GM12878 (cell line): Measurements from ENCODE around the gene COG7. TPM values are rescaled to one million over a fixed set of nuclear protein-coding genes. Genes with fewer than 3 reads are reported as not detected.

Experiments used
- ATAC-seq: fragments of 200-7000 bp; cut with Tn5 transposase; 3 replicates; pipeline ENCODE4 v1.9.1; 2020; ENCODE audit warnings: mild to moderate bottlenecking, moderate library complexity
- BruUV-seq: library from RNA; stranded (reverse); fragments of 400-500 nt; replicated peaks from 2 replicates; lab custom pipeline; 2021; lab: Mats Ljungman, UMichigan
- CTCF ChIA-PET: fragments of 300-600 bp; sonication (Branson Sonifier 250); formaldehyde crosslinking; extraction: SDS; loops from one replicate; lab custom pipeline; 2021; ENCODE audit warnings: inconsistent platforms; lab: Yijun Ruan, JAX
- POLR2A ChIA-PET: fragments of 350-600 bp; formaldehyde crosslinking; extraction: SDS; loops from one replicate; lab custom pipeline; 2021; ENCODE audit warnings: inconsistent platforms; lab: Charles Lee
- RAD21 ChIA-PET: fragments of 300-600 bp; sonication (Branson Sonifier 250); formaldehyde crosslinking; loops from one replicate; lab custom pipeline; 2023; ENCODE audit warnings: antibody characterized with exemption; ENCODE audit not compliant: unreplicated experiment; lab: Charles Lee
- SMC1A ChIA-PET: fragments of 300-600 bp; sonication (Branson Sonifier 250); formaldehyde crosslinking; loops from one replicate; lab custom pipeline; 2023; ENCODE audit not compliant: unreplicated experiment, uncharacterized antibody; lab: Charles Lee
- DNase-seq: peaks from one replicate; pipeline ENCODE4 v3.0.0-alpha.2; 2011; ENCODE audit warnings: low read depth, low spot score
- FAIRE-seq: peaks from 3 replicates; lab custom pipeline; 2011; peaks lifted over from hg19 to GRCh38; lab: Jason Lieb, UNC
- H2AFZ ChIP-seq: 2 replicates; pipeline ENCODE4 v1.6.0; 2011; ENCODE audit warnings: low read depth, low read length, control low read depth; ENCODE audit not compliant: control insufficient read depth
- H3K27ac ChIP-seq: 2 replicates; pipeline ENCODE4 v1.5.1; 2011; ENCODE audit warnings: control low read depth; ENCODE audit not compliant: control insufficient read depth, insufficient read depth
- H3K27me3 ChIP-seq, 2 experiments: replicated peaks in 1 of 2; 2 replicates each; pipeline versions ENCODE4 v1.6.0 to v1.6.1; 2011; ENCODE audit warnings: low read length in 1 of 2; ENCODE audit not compliant: control insufficient read depth in 2 of 2, insufficient read depth in 2 of 2
- H3K36me3 ChIP-seq, 2 experiments: 2 replicates each; pipeline ENCODE4 v1.5.1; 2011; ENCODE audit warnings: low read length in 1 of 2; ENCODE audit not compliant: control insufficient read depth in 2 of 2, insufficient read depth in 2 of 2
- H3K4me1 ChIP-seq: 2 replicates; pipeline ENCODE4 v1.6.1; 2011; ENCODE audit warnings: mild to moderate bottlenecking, low read length, moderate library complexity, mixed read lengths; ENCODE audit not compliant: control insufficient read depth, insufficient read depth
- H3K4me2 ChIP-seq: 2 replicates; pipeline ENCODE4 v1.6.0; 2011; ENCODE audit warnings: control low read depth; ENCODE audit not compliant: control insufficient read depth, insufficient read depth
- H3K4me3 ChIP-seq: fragments of 200-600 bp; sonication (generic); 2 replicates; pipeline ENCODE4 v1.5.1; 2016
- H3K79me2 ChIP-seq: 2 replicates; pipeline ENCODE4 v1.6.0; 2011; ENCODE audit warnings: low read length; ENCODE audit not compliant: control insufficient read depth, insufficient read depth
- H3K9ac ChIP-seq: 2 replicates; pipeline ENCODE4 v1.8.0; 2011; ENCODE audit warnings: low read length, control low read depth, mixed read lengths; ENCODE audit not compliant: control insufficient read depth, insufficient read depth
- H3K9me3 ChIP-seq: replicated peaks from 3 replicates; pipeline ENCODE4 v1.5.1; 2011; ENCODE audit warnings: mild to moderate bottlenecking, low read length; ENCODE audit not compliant: control insufficient read depth, insufficient read depth
- H4K20me1 ChIP-seq: 2 replicates; pipeline ENCODE4 v1.6.0; 2011; ENCODE audit not compliant: control insufficient read depth, insufficient read depth
- ATF2 ChIP-seq: IDR thresholded peaks from 2 replicates; pipeline ENCODE4 v1.6.1; 2012; ENCODE audit warnings: low read length, inconsistent platforms
- CHD2 ChIP-seq: IDR thresholded peaks from 2 replicates; pipeline ENCODE4 v1.6.1; 2011; ENCODE audit warnings: low read depth, low read length, improper control_type of control experiment, borderline replicate concordance
- ESRRA ChIP-seq: IDR thresholded peaks from 2 replicates; pipeline ENCODE4 v1.6.1; 2012; ENCODE audit warnings: mild to moderate bottlenecking, low read length, improper control_type of control experiment
- IRF3 ChIP-seq: fragments of 450-650 bp; IDR thresholded peaks from 2 replicates; pipeline ENCODE4 v1.6.1; 2014; ENCODE audit warnings: mild to moderate bottlenecking
- JUND ChIP-seq: IDR thresholded peaks from 2 replicates; pipeline ENCODE4 v1.6.1; 2012; ENCODE audit warnings: low read depth, mild to moderate bottlenecking, low read length, improper control_type of control experiment, moderate library complexity
- LARP7 ChIP-seq: fragments of 450-650 bp; IDR thresholded peaks from 2 replicates; pipeline ENCODE4 v1.6.1; 2017; ENCODE audit warnings: mild to moderate bottlenecking
- MTA2 ChIP-seq: fragments of 450-650 bp; IDR thresholded peaks from 2 replicates; pipeline ENCODE4 v1.6.1; 2016; ENCODE audit warnings: low read depth, mild to moderate bottlenecking, moderate library complexity
- MTA3 ChIP-seq: IDR thresholded peaks from 2 replicates; pipeline ENCODE4 v1.6.1; 2012; ENCODE audit warnings: low read length, inconsistent platforms, borderline replicate concordance
- POLR2A ChIP-seq: IDR thresholded peaks from 2 replicates; pipeline ENCODE4 v1.6.1; 2011; ENCODE audit warnings: low read depth, mild to moderate bottlenecking, low read length
- RCOR1 ChIP-seq: conservative IDR thresholded peaks from 2 replicates; pipeline ENCODE4 v1.6.1; 2012; ENCODE audit warnings: low read depth, low read length, improper control_type of control experiment
- SMC3 ChIP-seq: IDR thresholded peaks from 2 replicates; pipeline ENCODE4 v1.6.1; 2011; ENCODE audit warnings: low read length, improper control_type of control experiment, borderline replicate concordance
- SREBF1 ChIP-seq: IDR thresholded peaks from 2 replicates; pipeline ENCODE4 v1.6.1; 2012; ENCODE audit warnings: mild to moderate bottlenecking, low read length
- SUPT20H ChIP-seq: IDR thresholded peaks from 2 replicates; pipeline ENCODE4 v1.6.1; 2011; ENCODE audit warnings: low read depth, mild to moderate bottlenecking, low read length, moderate library complexity, borderline replicate concordance; ENCODE audit not compliant: control insufficient read depth
- USF2 ChIP-seq: IDR thresholded peaks from 2 replicates; pipeline ENCODE4 v1.6.1; 2011; ENCODE audit warnings: low read depth, low read length, improper control_type of control experiment, borderline replicate concordance
- YY1 ChIP-seq: IDR thresholded peaks from 2 replicates; pipeline ENCODE4 v1.6.1; 2011; ENCODE audit warnings: low read depth, mild to moderate bottlenecking, low read length
- WGBS: methylation state at CpG from one replicate; pipeline ENCODE4 v1.1.6; 2016; ENCODE audit warnings: low lambda C conversion rate; ENCODE audit not compliant: insufficient replicate concordance, insufficient coverage; ENCODE audit errors: missing lambda C conversion rate; 5-methylcytosine and 5-hydroxymethylcytosine counted together
- in situ Hi-C: fragments of 300-500 bp; cut with MboI; formaldehyde crosslinking; loops from 9 replicates; pipeline ENCODE4 v1.14.3; 2018; ENCODE audit warnings: mixed read lengths
- intact Hi-C: fragments of 100-400 bp; cut with micrococcal nuclease; formaldehyde crosslinking; loops from one replicate; pipeline ENCODE4 v1.14.2; 2022; ENCODE audit not compliant: unreplicated experiment
- polyA plus RNA-seq, 11 experiments: library from polyadenylated mRNA; depleted of rRNA in 4 of 11; unstranded in 6 of 11; stranded (reverse) in 5 of 11; fragments of >200 nt; fragmentation: Nextera tagmentation in 4 of 11; fragmentation: Illumina TruSeq in 1 of 11; extraction: Ambion mirVana in 4 of 11; extraction: Trizol in 1 of 11; gene quantifications; 1 replicate in 1 of 11; 2 replicates in 10 of 11; pipeline versions ENCODE4 v1.2.1 to v1.2.3, GENCODE V29; 2011 to 2016; ENCODE audit warnings: inconsistent platforms in 2 of 11, missing spikeins in 2 of 11, low read depth in 1 of 11
- total RNA-seq, 4 experiments: library from RNA; depleted of rRNA in 3 of 4; stranded (reverse); fragments of >200 nt in 3 of 4; fragmentation: Illumina TruSeq in 1 of 4; extraction: Trizol in 1 of 4; gene quantifications; 2 replicates each; pipeline versions ENCODE4 v1.2.1 to v1.2.3, GENCODE V29; 2013 to 2021

Gene COG7
- total and polyA plus RNA-seq, 10 of the 15 experiments (the other 5 are each of a cell fraction or from before 2014, with no cell fraction given): 2.9 to 24.0 (median 10.0) TPM

GRCh38 chr16:23398987-23399805 lies 53.8 kb downstream of the COG7 start (continued):
- TF ChIP-seq RCOR1: no peak

- no peaks in the 10 kb centered on the region for H3K4me1 ChIP-seq
- POLR2A ChIA-PET: no interaction called here
- H3K27me3 ChIP-seq: no peaks in the 10 kb centered on the region
- H3K36me3 ChIP-seq: peaks cover 3 to 6% of the 10 kb centered on the region in 2 experiments; a peak in 3 of 4 replicates
- no peaks in the 10 kb centered on the region for H4K20me1 ChIP-seq
- FAIRE-seq: no peak
- H3K4me3 ChIP-seq: no peak overlapping the region
- H2AFZ ChIP-seq: no peak overlapping the region
- no peak overlapping the region for H3K27ac ChIP-seq
- RAD21 ChIA-PET: no interaction called here
- no peak overlapping the region for H3K4me2 ChIP-seq
- CTCF ChIA-PET: no interaction called here
- in situ Hi-C loops (no loop called here), intact Hi-C loops (no loop called here)
- 71% methylated on average over 2 of the region's 2 CpGs for WGBS
- no peak for ATAC-seq
- no peak for TF ChIP-seq SREBF1
- TF ChIP-seq CHD2: no peak
- TF ChIP-seq ATF2: no peak
- no peak for TF ChIP-seq SUPT20H
- TF ChIP-seq YY1: no peak
- no peak for TF ChIP-seq USF2
- TF ChIP-seq ESRRA: no peak
- no peak for TF ChIP-seq JUND
- no peak for TF ChIP-seq LARP7
- TF ChIP-seq POLR2A: no peak
- no peak for TF ChIP-seq MTA2
- TF ChIP-seq SMC3: no peak
- TF ChIP-seq IRF3: no peak
- TF ChIP-seq MTA3: no peak
- no peak for DNase-seq
- H3K9ac ChIP-seq: no peak overlapping the region
- SMC1A ChIA-PET: no interaction called here
- H3K79me2 ChIP-seq: no peaks in the 10 kb centered on the region
- no TSS peak for BruUV-seq
- H3K9me3 ChIP-seq: no peaks in the 10 kb centered on the region
These were observed 55.5 kb downstream of the COG7 start for GRCh38 chr16:23397464-23397863.
